PC-9 (cell line): ENCODE results near the gene CFAP91.

Experiments
- EZH2 ChIP-seq: fragments of 200-600 bp; sonication (generic); IDR thresholded peaks from 2 replicates; pipeline ENCODE4 v1.8.0; 2017; ENCODE audit warnings: antibody characterized with exemption, low read depth
- TF ChIP-seq, protein P1 (sequence below): fragments of 200-600 bp; sonication (generic); conservative IDR thresholded peaks from 2 replicates; pipeline ENCODE4 v1.6.1; 2017; ENCODE audit warnings: mixed run types, antibody characterized with exemption, mild to moderate bottlenecking, moderate library complexity

DNA sequence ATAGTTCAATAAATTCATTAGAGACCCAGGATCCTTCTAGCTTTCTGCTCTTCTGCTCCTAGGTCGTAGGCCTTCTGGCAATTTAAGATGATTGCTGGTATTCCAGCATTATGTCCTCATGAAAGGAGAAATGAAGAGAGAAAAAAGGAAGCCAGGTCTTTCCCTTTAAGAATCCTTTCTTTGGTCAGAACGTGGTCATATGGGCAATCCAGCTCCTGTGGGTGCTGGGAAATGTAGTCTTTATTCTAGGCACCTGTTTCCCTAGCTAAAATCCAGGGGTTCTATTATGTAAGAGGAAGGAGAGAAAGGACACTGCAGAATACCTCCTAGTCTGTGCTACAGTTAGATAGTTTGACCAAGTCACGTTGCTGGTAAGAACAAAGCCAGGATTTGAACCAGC, 43.6 kb downstream of the CFAP91 start:
- TF ChIP-seq, protein P1, sequence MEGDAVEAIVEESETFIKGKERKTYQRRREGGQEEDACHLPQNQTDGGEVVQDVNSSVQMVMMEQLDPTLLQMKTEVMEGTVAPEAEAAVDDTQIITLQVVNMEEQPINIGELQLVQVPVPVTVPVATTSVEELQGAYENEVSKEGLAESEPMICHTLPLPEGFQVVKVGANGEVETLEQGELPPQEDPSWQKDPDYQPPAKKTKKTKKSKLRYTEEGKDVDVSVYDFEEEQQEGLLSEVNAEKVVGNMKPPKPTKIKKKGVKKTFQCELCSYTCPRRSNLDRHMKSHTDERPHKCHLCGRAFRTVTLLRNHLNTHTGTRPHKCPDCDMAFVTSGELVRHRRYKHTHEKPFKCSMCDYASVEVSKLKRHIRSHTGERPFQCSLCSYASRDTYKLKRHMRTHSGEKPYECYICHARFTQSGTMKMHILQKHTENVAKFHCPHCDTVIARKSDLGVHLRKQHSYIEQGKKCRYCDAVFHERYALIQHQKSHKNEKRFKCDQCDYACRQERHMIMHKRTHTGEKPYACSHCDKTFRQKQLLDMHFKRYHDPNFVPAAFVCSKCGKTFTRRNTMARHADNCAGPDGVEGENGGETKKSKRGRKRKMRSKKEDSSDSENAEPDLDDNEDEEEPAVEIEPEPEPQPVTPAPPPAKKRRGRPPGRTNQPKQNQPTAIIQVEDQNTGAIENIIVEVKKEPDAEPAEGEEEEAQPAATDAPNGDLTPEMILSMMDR: no peak
- no peak for TF ChIP-seq EZH2
